C4-2B (cell line): Measurements from ENCODE around the gene ITPKB.

Source experiments
- CTCF ChIP-seq: fragments of 450-650 bp; conservative IDR thresholded peaks from 2 replicates; pipeline ENCODE4 v1.5.1; 2017; ENCODE audit warnings: mild to moderate bottlenecking
- ZFX ChIP-seq: fragments of 450-650 bp; IDR thresholded peaks from 2 replicates; pipeline ENCODE4 v1.6.1; 2017

GRCh38 chr1:226737819-226738420 lies 1.2 kb downstream of the ITPKB start:
- no peak for TF ChIP-seq CTCF
- TF ChIP-seq ZFX = no peak
